HG02840 (cell line): Measurements from ENCODE around the gene ACP6.

Experiments
- ATAC-seq: cut with Tn5 transposase; IDR thresholded peaks from one replicate; pipeline ENCODE4 v1.9.1; 2021; ENCODE audit warnings: mild to moderate bottlenecking, moderate library complexity, moderate number of reproducible peaks; ENCODE audit not compliant: unreplicated experiment, low FRiP score

The ACP6 gene

DNA sequence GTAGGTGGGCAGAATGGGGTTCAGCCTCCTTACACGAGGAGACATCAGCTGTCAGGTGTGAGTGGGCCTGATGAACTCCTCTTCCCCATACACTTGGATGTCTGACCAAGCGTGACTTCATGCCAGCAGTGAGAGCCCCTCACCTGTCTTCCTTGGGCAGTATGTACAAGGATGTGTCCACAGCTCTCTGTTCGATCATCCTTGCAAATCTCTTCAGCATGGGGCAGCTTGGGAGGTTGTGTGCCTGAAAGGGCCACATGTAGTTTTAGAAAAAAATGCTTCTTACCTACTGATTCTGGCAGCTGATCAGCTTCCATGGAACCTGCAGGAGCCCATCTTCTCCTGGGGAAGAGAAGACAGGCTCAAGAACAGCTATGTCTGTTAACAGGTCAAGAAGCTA is 18.0 kb downstream of the ACP6 start:
- no peak for ATAC-seq

DNA sequence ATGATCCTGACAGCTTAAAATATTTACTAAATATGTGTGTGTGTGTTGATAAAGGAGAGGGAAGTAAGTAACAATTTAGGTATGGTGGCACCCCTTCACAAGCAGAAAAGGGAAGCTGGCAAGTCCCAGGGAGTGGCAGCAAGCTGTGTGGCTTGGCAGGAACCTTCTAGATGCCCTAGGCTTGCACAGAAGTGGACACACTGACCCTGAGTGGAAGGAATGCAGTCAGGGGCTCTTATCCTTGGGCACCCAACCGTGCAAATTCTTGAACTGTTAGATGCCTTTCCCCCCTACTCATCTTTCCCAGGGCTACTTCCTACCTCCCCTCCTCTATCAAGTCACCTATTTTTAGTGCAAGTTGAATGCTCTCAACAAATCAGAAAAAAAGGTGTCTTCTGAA is 18.9 kb downstream of the ACP6 start:
- no peak for ATAC-seq

DNA sequence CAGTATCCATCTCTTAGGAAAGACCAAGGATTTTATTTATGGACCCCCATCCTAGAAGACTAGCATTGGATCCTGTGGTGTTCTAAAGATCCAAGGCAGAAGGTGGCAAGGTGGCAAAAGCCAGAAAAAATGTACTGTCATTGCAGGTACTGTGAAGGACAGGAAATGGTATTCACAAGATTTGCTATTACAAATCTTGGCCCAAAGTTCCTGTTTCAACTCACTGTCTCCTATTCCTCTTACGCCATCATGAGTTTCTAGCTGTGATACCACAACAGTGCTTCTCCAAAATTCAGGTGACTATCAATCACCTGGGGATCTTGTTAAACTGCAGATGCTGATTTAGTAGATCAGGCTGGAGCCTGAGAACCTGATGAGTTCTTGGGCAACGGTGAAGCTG is 21.4 kb downstream of the ACP6 start:
- no peak for ATAC-seq

DNA sequence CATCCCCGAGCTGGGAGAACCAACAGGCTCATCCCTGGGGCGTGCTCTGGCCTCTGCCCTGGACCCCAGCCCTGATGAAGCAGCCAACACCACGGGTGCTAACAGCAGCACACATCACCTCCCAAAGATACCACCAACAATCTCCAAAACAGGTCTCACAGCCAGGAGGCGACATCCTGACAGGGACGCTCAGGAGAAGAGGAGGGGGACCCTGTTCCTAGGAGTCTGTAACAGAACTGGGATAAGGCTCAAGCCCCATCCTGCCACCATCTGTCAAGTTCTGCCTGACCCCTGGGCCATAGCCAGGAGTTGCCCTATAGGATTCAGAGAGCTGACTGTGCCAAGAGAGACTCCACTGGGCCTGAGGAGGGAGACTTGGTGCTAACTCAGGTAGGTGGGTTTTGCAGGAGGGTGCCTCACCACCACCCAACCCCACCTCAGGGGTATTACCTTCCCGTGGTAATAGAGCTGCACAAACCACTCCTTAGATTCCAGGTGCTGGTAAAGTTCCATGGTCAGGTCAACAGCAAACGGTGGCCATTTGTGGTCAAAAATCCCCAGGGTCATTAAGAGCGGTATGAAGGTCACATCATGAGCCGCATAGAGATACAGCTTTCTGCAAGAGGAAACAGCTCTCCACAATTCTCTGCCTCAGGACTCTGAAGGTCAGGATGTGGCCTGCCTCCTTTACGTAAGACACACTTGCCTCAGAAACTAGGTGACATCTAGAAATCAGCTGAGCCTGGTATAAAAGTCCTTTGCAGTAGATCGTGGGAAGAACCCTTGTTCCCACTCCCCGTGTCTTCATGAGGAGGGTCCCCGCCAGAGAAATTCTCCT is 22.3 kb downstream of the ACP6 start:
- ATAC-seq: no peak

DNA sequence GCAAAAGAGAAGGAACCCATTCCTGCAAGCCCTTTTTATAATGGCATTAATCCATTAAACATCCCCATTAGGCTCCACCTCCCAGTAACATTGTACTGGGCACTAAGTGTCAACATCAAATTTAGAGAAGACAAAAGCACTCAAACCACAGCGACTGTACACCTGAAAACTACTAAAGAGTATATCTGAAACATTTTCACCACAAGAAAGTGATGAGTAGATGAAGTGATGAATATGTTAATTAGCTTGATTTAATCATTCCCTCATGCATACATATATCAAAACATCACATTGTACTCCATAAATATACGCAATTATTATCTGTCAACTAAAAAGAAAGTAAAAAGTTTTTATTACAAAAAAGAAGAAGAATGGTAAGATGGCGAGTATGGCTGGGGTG is 26.4 kb downstream of the ACP6 start:
- no peak for ATAC-seq

DNA sequence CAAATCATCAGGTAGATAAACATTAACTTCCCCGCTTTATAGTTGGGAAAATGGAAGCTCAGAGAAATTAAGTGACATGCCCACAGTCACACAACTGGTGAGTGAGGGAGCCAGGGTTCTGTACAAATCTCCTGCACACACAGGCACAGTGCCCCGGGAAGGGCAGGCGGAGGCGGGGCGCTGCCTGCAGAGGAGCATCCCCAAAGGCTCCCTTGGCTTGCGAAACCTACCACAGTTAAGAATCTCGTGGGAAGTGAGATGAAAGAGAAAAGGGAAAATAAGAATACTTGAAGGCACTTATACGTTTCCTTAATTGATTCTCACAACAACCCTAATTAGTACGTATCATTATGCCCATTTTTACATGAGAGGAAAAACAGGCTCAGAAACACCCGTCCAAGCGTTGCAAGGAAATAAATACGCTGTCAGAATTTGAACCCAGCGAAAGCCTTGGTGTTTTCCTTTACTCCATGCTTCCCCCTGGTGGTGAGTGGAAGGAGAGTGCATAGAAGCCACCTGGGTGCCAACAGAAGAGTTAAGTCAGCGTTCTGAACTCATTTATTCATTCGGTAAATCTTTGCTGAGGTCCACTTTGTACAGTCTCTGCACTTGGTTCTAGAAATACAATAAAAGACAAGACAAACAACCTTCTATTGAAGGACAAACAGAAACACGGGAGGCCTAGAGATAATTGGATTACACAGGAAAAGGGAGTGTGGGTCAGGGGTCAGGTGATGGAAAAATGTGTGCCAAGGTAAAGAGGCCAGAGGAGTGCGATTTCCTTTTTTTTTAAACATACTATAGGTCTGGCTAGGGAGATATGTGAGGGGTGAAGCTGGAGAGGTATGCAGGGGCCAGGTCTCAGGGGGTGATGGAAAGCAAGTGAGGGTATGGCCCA is 28.4 kb downstream of the ACP6 start:
- ATAC-seq: no peak

DNA sequence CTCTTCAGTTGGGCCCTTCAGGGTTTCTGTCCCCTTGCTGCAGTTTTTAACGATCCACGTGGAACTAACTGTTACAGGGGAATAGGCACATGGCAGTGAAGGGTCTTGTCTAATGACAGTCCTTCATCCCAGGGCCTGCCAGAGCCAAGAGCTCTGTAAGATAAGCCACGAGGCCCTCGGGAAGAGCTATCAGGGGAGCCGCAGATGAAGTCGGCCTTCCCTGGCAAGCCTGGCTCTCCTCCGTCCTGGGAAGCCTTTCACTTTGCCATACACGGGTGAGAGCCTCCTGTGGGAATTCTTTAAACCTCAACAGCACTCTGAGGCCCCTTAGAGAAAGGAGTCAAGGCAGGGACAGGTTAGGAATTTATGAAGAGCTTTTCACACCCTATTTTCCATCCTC is 29.0 kb downstream of the ACP6 start:
- ATAC-seq: no peak

DNA sequence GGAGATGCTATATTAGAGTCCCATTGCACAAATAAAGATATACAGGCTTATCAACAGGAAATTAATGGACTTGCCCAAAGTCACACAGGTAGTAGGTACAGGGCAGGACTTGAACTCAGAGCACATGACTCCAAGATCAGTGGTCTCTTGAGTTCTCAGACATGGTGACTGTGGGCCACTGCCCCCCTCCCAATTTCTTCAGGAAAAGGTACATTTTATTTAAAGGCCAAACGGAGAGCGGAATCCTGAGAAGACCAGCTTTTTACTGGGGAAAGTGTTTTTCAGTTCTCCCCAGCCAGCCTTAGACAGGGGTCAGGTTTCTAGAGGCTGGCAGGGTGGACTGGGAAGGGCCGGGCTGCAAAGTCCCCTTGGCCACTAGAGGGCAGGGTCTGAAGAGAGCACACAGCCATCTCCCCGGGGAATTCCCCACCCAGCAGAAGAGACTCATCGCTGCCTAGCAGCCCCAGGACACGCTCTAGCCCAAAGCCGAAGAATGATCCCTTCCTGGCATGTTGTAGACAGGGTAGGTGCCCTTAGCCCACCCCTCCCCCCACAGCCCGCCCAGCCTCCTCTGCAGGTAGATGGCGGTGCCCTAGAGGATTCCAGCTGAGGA is 29.7 kb downstream of the ACP6 start:
- no peak for ATAC-seq

DNA sequence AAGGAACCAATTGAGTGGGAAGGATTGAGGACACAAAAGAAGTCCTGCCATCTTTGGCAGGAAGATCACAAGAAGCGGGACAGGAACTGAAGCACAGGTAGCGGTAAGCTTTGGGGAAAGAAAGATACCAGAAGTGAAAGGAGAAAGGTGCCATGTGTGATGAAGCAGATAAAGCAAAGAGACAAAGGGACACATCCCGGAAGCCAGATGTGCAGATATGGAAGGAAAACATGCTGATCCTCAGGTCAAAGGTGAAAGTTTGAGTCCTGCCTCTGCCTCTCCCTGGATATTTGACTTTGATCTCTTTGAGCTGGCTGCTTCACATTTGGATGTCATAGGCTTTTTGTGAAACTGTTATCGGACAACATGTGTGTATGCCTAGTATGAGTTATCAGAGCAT is 34.0 kb downstream of the ACP6 start:
- no peak for ATAC-seq

DNA sequence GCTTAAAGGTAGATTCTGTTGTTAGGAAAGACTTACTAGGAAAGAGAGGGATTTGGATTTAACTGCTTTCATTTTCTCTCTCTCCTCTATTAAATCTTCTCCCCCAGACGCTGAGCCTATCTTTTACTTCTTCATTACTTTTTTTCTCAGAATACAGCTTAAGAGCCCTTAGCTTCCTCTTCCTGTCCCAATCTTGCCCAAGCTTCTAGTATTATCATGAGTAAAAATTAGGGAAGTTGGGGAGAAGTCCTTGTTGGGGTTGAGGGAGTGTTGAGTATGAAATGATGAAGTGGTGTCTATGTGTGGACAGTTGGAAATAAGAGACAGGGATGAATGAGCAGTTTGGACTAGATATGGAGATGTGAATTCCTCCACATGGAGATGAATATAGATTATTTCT is 35.0 kb downstream of the ACP6 start:
- no peak for ATAC-seq

DNA sequence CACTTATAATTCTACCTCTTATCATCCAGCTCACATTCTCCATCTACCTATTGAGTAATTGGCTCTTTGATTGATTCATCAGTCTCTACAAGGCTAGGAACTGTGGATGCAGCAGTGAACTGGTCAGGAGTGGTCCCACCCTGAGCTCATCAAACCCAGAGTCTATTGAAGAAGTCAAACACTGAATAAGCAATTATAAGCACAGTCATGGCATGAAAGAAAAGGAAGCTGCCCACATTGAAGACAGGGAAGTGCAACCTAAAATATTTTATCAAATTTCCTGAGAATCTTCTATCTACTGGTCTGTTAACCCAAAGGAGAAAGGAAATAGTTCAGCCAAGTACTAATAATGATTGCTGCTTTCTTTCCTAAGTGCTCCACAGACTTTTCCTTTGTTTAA is 35.7 kb downstream of the ACP6 start:
- no peak for ATAC-seq

DNA sequence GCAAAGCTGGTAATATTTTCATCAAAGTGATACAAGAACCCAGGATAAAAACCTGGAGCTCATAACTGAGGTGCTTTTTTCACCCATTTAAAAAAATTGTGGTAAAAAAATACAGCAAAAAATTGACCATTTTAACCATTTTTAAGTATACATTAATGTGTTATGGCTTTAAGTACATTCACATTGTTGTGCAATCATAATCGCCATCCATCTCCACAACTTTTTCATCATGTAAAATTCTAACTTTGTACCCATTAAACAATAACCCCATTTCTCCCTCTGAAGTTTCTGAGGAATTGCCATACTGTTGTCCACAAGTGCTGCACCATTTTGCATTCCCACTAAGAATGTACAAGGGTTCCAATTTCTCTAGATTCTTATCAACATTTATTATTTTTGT is 36.6 kb downstream of the ACP6 start:
- ATAC-seq: no peak

DNA sequence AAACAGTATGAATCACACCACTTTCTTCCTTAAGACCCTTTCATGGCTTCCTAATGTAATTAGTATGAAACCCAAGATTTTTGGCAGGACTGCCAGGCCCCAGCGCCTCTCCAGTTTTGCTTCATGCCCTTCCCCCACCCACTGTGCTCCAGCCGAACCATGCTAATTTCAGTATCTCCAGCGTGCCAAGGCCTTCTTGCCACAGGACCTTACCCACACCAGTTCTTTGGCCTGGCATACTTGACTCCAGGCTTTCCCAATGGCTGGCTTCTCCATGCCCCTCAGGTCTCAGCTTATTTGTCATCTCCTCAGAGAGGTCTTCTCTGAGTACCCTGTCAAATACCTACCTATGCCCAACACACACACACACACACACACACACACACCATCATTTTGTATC is 38.5 kb downstream of the ACP6 start:
- no peak for ATAC-seq

DNA sequence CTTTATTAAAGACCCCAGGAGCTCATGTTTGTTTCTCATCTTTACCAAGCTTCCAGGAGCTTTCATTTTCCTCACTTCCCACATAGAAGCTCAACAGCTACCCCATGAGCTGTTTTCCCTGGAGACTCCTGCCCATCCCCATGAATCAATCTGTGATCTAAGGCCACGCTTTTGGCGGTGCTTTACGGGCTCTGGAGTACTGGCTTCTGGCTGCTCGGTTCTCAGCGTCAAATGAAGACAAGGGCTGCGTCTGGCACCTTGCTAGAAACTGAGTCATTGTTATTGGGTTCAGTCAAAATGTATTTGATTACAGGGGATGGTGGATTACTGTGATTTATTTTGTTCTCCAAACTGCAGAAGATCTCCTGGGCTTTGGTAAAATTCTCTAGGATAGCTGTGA is 39.9 kb downstream of the ACP6 start:
- ATAC-seq: no peak

DNA sequence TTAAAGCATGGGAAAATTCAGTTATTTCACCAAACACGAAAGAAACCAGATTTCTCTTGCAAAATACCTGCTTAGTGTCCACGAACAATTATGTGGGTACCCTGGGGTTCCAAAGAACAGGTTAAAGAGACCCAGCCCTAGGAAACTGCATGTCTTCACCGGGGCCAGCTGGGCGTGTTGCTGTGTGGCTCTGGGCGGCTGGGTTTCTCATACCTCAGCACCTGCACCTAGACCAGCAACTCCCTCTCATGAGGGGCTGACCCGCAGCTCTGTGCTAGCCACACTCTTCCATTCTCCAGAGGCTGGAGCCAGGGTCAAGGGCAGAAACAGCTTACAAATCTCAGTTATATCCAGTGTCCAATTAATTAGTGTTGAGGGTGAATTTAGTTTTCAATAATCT is 40.3 kb downstream of the ACP6 start:
- no peak for ATAC-seq

DNA sequence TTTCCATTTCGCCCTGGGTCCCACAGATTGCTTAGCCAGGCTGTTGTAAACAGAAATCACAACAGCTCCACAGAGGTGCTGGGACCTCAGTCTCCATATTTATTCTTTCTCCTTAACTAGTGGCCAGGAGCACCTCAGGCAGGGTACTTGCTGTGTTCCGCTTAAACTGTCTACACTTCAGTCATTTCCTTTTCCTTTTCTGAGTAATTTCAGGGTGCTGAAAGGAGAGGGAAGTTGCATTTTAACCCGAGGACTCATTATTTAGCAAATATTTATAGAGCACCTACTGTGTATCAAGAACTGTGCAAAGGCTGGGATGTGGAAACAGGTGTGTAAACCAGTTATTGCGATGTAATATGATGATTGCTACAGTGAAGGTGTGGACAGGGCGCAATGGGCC is 41.9 kb downstream of the ACP6 start:
- no peak for ATAC-seq

DNA sequence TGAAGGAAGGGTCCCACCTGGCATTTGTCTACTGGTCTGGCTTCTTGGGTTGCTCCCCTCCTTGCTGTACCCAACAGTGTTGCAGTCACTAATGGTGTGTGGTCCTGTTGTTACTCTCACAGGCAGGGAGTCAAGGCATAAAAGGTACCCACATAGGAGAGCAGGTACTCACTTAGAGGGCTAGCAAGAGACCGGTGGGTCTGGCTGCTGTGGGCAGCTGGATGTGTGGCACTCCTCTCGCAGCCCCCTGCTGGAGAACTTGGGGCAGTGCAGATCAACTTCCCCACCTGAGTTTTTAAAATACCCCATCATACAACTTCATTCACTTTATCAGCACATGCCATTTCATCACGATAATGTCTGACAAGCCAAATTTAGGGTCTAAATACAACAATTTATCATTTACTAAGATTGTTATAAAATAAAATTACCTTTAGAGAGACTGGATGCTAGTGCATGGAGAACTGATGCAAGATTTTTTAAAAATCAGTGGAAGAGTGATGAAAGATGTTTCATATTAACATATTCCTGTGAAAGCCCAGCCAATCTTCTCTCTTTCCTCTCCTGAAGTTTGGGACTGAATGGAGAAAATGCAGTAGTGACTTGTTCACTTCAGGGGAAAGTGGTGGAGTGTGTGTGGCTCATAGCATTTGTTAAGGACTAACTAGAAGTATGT is 42.8 kb downstream of the ACP6 start:
- ATAC-seq: no peak

DNA sequence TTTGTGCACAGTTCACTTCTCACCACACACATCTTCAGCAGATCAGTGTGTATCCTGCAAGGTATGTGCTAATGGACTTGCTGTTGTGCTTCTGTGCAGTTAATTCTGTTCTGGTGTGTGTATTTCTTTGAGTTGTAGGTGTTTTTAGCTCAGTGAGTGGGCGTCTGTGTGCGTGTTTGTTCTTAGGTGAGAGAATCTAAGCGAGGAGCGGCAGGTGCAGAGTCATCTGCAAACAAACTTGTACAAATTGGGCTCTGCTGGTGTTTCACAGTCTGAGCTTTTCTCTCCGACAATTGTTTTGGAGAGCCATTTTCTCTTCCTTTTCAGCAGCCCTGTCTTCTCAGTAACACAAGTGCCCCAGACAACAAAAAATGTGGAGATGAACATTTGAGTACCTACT is 43.6 kb downstream of the ACP6 start:
- no peak for ATAC-seq

DNA sequence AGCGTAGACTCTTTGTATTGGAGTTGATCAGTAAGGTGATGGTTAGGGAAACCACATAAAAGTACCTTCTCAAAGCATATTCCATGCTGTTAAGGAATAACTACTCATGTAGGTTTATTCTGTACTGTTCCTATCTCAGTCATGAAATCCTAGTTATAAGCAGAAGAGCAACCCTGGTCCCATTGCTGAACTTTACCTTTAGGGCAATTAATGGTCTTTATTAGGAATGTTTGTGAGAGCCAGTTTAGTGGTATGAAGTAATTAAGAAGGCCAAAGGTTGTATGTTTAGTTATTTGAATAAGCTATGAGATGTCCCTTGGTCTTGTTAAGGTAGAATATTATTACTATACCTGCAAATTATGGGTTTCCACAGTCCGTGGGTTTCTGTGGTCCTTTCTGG is 44.0 kb downstream of the ACP6 start:
- no peak for ATAC-seq

DNA sequence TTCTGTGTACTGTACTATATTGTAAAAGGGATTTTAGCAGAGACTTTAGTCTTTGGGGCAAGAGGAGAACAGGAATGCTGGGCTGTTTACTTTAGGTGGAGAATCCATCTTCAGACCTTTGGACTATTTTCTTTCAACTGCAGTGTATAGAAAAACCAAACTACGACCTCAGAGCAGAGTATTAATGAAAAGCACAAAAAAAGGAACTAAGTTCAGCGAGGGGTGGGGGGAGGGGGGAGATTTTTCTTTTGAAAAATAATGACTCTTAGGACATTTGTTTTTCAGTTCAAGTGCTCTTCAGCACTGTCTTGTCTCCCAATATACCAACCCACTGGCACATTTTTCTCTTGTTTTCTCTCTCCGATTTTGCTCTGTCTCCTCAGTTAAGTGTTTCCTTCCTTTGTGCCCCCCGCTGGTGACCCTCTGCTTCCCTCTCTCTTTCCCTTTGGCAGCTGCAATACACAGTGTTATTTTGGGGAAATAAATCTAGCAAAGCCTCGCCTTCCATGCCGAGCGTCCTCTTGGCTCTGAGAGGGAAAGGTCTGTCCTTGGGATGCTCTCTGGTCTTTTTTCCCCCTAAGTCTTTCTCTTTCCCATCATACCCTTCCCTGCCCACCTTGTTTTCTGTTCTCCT is 44.8 kb downstream of the ACP6 start:
- ATAC-seq: no peak
